GM23338 (cell line): Measurements from ENCODE around the gene HMGN4. TPM values are rescaled to one million over a fixed set of nuclear protein-coding genes. Genes with fewer than 3 reads are reported as not detected.
A peak's percentile ranks its signal among the peaks of the same experiment; 100 is the strongest.

Experiments used
- ATAC-seq: fragments of 200-7000 bp; cut with Tn5 transposase; 3 replicates; pipeline ENCODE4 v1.9.1; 2020
- DNase-seq: peaks from one replicate; pipeline ENCODE4 v3.0.0-alpha.2; 2015; ENCODE audit warnings: low spot score
- H2AFZ ChIP-seq: fragments of 200-600 bp; sonication (generic); 2 replicates; pipeline ENCODE4 v1.8.0; 2016; ENCODE audit warnings: antibody characterized with exemption, mild to moderate bottlenecking, moderate library complexity
- H3F3A ChIP-seq: fragments of 200-600 bp; sonication (generic); replicated peaks from 2 replicates; pipeline ENCODE4 v1.8.0; 2017; ENCODE audit warnings: antibody characterized with exemption, mixed run types, low read depth
- H3K27ac ChIP-seq: fragments of 200-600 bp; sonication (generic); 2 replicates; pipeline ENCODE4 v1.6.1; 2016; ENCODE audit warnings: low read depth
- H3K27me3 ChIP-seq: fragments of 200-600 bp; sonication (generic); 2 replicates; pipeline ENCODE4 v1.8.0; 2016; ENCODE audit warnings: mild to moderate bottlenecking, mixed run types, moderate library complexity; ENCODE audit not compliant: insufficient read depth
- H3K36me3 ChIP-seq: fragments of 200-600 bp; sonication (generic); 2 replicates; pipeline ENCODE4 v1.8.0; 2016; ENCODE audit warnings: mild to moderate bottlenecking; ENCODE audit not compliant: insufficient read depth
- H3K4me1 ChIP-seq: fragments of 200-600 bp; sonication (generic); 2 replicates; pipeline ENCODE4 v1.8.0; 2016; ENCODE audit warnings: mild to moderate bottlenecking, moderate library complexity; ENCODE audit not compliant: insufficient read depth
- H3K4me2 ChIP-seq: fragments of 200-600 bp; sonication (generic); 2 replicates; pipeline ENCODE4 v1.7.1; 2017; ENCODE audit warnings: mixed run types
- H3K4me3 ChIP-seq: fragments of 200-600 bp; sonication (generic); 2 replicates; pipeline ENCODE4 v1.6.1; 2016; ENCODE audit warnings: mixed run types
- H3K79me2 ChIP-seq: fragments of 200-600 bp; sonication (generic); replicated peaks from 2 replicates; pipeline ENCODE4 v1.8.0; 2017; ENCODE audit warnings: mild to moderate bottlenecking; ENCODE audit not compliant: insufficient read depth
- H3K9me2 ChIP-seq: fragments of 200-600 bp; sonication (generic); 2 replicates; pipeline ENCODE4 v1.8.0; 2017; ENCODE audit not compliant: insufficient read depth
- H4K20me1 ChIP-seq: fragments of 200-600 bp; sonication (generic); replicated peaks from 2 replicates; pipeline ENCODE4 v1.8.0; 2017; ENCODE audit warnings: mild to moderate bottlenecking; ENCODE audit not compliant: insufficient read depth
- H3K27ac Mint-ChIP-seq: 2 replicates; pipeline ENCODE4 v1.8.0; 2020; ENCODE audit warnings: inconsistent platforms, mild to moderate bottlenecking, moderate library complexity, mixed read lengths
- H3K27me3 Mint-ChIP-seq: 3 replicates; pipeline ENCODE4 v1.8.0; 2022; ENCODE audit warnings: low read depth, mild to moderate bottlenecking, moderate library complexity, mixed read lengths, inconsistent platforms; ENCODE audit not compliant: insufficient read depth, poor library complexity
- H3K36me3 Mint-ChIP-seq: 3 replicates; pipeline ENCODE4 v1.8.0; 2021; ENCODE audit warnings: low read depth, mild to moderate bottlenecking, inconsistent platforms, moderate library complexity, mixed read lengths
- H3K4me1 Mint-ChIP-seq: 3 replicates; pipeline ENCODE4 v1.8.0; 2020; ENCODE audit warnings: mild to moderate bottlenecking, inconsistent platforms, mixed read lengths
- H3K4me3 Mint-ChIP-seq: 3 replicates; pipeline ENCODE4 v1.8.0; 2021; ENCODE audit warnings: moderate library complexity, mild to moderate bottlenecking, inconsistent platforms, mixed read lengths
- H3K9me3 Mint-ChIP-seq: 3 replicates; pipeline ENCODE4 v1.8.0; 2020; ENCODE audit warnings: moderate library complexity, mild to moderate bottlenecking, inconsistent platforms, mixed read lengths
- CREB1 ChIP-seq: fragments of 250-450 bp; sonication (Bioruptor Pico); IDR thresholded peaks from 2 replicates; pipeline ENCODE4 v1.5.0; 2020; ENCODE audit warnings: low read depth, mild to moderate bottlenecking, moderate library complexity
- ZNF114 ChIP-seq: fragments of 250-450 bp; sonication (Bioruptor Pico); IDR thresholded peaks from 2 replicates; pipeline ENCODE4 v1.5.0; 2020; ENCODE audit warnings: mild to moderate bottlenecking, moderate library complexity
- ZNF331 ChIP-seq: fragments of 250-450 bp; sonication (Bioruptor Pico); IDR thresholded peaks from 2 replicates; pipeline ENCODE4 v1.5.0; 2020; ENCODE audit warnings: low read depth, mild to moderate bottlenecking, moderate library complexity
- polyA plus RNA-seq: library from polyadenylated mRNA; unstranded; fragments of >200 nt; fragmentation: Nextera tagmentation; extraction: Ambion mirVana; gene quantifications from 2 replicates; pipeline ENCODE4 v1.2.1, GENCODE V29; 2016
- total RNA-seq: library from RNA; depleted of rRNA; stranded (reverse); fragments of >200 nt; shearing (Covaris generic); gene quantifications from 2 replicates; pipeline ENCODE4 v1.2.3, GENCODE V29; 2014
- TF ChIP-seq, protein P1 (sequence below), 2 experiments: fragments of 200-600 bp in 1 of 2; sonication (generic) in 1 of 2; conservative IDR thresholded peaks; 2 replicates each; pipeline versions ENCODE4 v1.5.1 to v1.6.1; 2016 to 2017; ENCODE audit warnings: antibody characterized with exemption in 2 of 2, low read depth in 2 of 2, mild to moderate bottlenecking in 2 of 2, moderate library complexity in 1 of 2
- TF ChIP-seq, protein P2 (sequence below): IDR thresholded peaks from one replicate; pipeline ENCODE4 v1.6.1; 2018; ENCODE audit warnings: antibody characterized with exemption; ENCODE audit not compliant: unreplicated experiment
- TF ChIP-seq, protein P3 (sequence below): IDR thresholded peaks from 2 replicates; pipeline ENCODE4 v1.6.1; 2016; ENCODE audit warnings: antibody characterized with exemption
- TF ChIP-seq, protein P4 (sequence below): fragments of 250-450 bp; sonication (Bioruptor Pico); IDR thresholded peaks from 2 replicates; pipeline ENCODE4 v1.5.0; 2020; ENCODE audit warnings: mild to moderate bottlenecking, moderate library complexity

HMGN4 gene
- total and polyA plus RNA-seq, 2 experiments from 2014 or later, result 35.3 to 91.4 TPM

DNA sequence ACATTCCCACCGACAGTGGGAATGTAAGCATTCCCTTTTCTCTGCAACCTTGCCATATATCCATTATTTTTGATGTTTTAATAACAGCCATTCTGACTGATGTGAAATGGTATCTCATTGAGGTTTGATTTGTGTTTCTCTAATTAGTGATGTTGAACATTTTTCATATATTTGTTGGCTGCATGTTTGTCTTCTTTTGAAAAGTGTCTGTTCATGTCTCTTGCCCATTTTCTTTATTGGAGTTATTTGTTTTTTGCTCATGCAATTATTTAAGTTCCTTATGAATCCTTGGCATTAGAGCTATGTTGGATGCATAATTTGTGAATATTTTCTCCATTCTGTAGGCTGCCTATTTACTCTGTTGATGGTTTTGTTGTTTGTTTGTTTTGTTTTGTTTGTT, 40.6 kb downstream of the HMGN4 start:
- Histone ChIP-seq H4K20me1 (no peaks in the 10 kb centered on the region), H2AFZ (no peak overlapping the region), H3K36me3 (no peaks in the 10 kb centered on the region), H3K79me2 (no peaks in the 10 kb centered on the region), H3K4me3 (no peak overlapping the region), H3K9me2 (no peaks in the 10 kb centered on the region; the same call in 1 of the 2 replicates), H3K4me1 (peaks cover 7% of the 10 kb centered on the region; the same call in 1 of the 2 replicates), H3K27ac (no peak overlapping the region), H3K27me3 (0 out of 2 replicates have a peak, but pooled peaks cover 6% of the 10 kb centered on the region), H3F3A (no peaks in the 10 kb centered on the region), H3K4me2 (no peak overlapping the region)
- Mint-ChIP-seq H3K27ac (no peak overlapping the region), H3K27me3 (peaks cover 16% of the 10 kb centered on the region), H3K4me3 (peak overlapping the region; percentile 93; the same call in 1 of the 3 replicates), H3K9me3 (peaks cover 13% of the 10 kb centered on the region; the same call in 2 of the 3 replicates), H3K36me3 (no peaks in the 10 kb centered on the region), H3K4me1 (peaks cover 6% of the 10 kb centered on the region; the same call in 2 of the 3 replicates)
- TF ChIP-seq CREB1, result no peak
- TF ChIP-seq, protein P1, sequence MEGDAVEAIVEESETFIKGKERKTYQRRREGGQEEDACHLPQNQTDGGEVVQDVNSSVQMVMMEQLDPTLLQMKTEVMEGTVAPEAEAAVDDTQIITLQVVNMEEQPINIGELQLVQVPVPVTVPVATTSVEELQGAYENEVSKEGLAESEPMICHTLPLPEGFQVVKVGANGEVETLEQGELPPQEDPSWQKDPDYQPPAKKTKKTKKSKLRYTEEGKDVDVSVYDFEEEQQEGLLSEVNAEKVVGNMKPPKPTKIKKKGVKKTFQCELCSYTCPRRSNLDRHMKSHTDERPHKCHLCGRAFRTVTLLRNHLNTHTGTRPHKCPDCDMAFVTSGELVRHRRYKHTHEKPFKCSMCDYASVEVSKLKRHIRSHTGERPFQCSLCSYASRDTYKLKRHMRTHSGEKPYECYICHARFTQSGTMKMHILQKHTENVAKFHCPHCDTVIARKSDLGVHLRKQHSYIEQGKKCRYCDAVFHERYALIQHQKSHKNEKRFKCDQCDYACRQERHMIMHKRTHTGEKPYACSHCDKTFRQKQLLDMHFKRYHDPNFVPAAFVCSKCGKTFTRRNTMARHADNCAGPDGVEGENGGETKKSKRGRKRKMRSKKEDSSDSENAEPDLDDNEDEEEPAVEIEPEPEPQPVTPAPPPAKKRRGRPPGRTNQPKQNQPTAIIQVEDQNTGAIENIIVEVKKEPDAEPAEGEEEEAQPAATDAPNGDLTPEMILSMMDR (conservative IDR thresholded peaks at IDR 0.05; ENCODE audit: low read depth in 2 of 2), result no peak
- DNase-seq (no peak), ATAC-seq (no peak)

DNA sequence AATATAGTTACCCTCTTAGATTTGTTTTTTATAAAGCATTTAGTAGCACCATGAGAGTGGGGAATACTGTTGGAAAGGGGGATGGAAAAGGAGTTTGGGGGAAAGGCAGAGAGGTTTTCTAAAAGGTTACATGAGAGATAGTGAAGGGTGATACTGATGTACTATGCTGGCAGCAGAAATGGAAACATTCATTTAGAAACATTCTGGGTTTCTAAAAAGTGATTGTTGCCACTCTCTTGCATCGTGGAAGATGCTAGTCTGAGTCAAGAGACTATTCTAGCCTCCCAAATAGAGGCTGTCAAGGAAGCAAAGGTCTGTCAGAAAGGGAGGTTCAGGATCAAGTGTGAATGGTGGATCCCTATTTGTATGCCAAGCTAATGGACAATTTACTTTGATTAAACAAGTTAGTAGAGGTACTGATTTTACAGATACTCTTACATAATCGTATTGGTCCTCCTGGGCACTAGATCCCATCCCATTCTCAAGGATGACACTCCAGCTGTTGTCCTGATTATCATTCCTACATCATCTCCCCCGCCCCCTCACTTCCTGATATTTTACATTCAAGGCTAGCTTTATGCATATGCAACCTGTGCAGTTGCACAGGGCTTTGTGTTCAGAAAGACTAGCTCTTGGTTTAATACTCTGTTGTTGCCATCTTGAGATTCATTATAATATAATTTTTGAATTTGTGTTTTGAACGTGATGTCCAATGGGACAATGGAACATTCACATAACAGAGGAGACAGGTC, 43.2 kb downstream of the HMGN4 start:
- 0 out of 2 replicates have a peak, but pooled peaks cover 6% of the 10 kb centered on the region for H3K27me3 ChIP-seq
- Mint-ChIP-seq H3K9me3 (peaks cover 10% of the 10 kb centered on the region; the same call in 2 of the 3 replicates), H3K27me3 (peaks cover 12% of the 10 kb centered on the region), H3K4me3 (no peak overlapping the region), H3K36me3 (no peaks in the 10 kb centered on the region), H3K27ac (no peak overlapping the region), H3K4me1 (peaks cover 2% of the 10 kb centered on the region; the same call in 2 of the 3 replicates)
- H2AFZ ChIP-seq, result no peak overlapping the region
- TF ChIP-seq ZNF331, result no peak
- TF ChIP-seq, protein P2, sequence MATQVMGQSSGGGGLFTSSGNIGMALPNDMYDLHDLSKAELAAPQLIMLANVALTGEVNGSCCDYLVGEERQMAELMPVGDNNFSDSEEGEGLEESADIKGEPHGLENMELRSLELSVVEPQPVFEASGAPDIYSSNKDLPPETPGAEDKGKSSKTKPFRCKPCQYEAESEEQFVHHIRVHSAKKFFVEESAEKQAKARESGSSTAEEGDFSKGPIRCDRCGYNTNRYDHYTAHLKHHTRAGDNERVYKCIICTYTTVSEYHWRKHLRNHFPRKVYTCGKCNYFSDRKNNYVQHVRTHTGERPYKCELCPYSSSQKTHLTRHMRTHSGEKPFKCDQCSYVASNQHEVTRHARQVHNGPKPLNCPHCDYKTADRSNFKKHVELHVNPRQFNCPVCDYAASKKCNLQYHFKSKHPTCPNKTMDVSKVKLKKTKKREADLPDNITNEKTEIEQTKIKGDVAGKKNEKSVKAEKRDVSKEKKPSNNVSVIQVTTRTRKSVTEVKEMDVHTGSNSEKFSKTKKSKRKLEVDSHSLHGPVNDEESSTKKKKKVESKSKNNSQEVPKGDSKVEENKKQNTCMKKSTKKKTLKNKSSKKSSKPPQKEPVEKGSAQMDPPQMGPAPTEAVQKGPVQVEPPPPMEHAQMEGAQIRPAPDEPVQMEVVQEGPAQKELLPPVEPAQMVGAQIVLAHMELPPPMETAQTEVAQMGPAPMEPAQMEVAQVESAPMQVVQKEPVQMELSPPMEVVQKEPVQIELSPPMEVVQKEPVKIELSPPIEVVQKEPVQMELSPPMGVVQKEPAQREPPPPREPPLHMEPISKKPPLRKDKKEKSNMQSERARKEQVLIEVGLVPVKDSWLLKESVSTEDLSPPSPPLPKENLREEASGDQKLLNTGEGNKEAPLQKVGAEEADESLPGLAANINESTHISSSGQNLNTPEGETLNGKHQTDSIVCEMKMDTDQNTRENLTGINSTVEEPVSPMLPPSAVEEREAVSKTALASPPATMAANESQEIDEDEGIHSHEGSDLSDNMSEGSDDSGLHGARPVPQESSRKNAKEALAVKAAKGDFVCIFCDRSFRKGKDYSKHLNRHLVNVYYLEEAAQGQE, result no peak
- TF ChIP-seq CREB1, result no peak
- no peak for TF ChIP-seq ZNF114
- TF ChIP-seq, protein P3, sequence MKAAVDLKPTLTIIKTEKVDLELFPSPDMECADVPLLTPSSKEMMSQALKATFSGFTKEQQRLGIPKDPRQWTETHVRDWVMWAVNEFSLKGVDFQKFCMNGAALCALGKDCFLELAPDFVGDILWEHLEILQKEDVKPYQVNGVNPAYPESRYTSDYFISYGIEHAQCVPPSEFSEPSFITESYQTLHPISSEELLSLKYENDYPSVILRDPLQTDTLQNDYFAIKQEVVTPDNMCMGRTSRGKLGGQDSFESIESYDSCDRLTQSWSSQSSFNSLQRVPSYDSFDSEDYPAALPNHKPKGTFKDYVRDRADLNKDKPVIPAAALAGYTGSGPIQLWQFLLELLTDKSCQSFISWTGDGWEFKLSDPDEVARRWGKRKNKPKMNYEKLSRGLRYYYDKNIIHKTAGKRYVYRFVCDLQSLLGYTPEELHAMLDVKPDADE, result no peak
- TF ChIP-seq, protein P4, sequence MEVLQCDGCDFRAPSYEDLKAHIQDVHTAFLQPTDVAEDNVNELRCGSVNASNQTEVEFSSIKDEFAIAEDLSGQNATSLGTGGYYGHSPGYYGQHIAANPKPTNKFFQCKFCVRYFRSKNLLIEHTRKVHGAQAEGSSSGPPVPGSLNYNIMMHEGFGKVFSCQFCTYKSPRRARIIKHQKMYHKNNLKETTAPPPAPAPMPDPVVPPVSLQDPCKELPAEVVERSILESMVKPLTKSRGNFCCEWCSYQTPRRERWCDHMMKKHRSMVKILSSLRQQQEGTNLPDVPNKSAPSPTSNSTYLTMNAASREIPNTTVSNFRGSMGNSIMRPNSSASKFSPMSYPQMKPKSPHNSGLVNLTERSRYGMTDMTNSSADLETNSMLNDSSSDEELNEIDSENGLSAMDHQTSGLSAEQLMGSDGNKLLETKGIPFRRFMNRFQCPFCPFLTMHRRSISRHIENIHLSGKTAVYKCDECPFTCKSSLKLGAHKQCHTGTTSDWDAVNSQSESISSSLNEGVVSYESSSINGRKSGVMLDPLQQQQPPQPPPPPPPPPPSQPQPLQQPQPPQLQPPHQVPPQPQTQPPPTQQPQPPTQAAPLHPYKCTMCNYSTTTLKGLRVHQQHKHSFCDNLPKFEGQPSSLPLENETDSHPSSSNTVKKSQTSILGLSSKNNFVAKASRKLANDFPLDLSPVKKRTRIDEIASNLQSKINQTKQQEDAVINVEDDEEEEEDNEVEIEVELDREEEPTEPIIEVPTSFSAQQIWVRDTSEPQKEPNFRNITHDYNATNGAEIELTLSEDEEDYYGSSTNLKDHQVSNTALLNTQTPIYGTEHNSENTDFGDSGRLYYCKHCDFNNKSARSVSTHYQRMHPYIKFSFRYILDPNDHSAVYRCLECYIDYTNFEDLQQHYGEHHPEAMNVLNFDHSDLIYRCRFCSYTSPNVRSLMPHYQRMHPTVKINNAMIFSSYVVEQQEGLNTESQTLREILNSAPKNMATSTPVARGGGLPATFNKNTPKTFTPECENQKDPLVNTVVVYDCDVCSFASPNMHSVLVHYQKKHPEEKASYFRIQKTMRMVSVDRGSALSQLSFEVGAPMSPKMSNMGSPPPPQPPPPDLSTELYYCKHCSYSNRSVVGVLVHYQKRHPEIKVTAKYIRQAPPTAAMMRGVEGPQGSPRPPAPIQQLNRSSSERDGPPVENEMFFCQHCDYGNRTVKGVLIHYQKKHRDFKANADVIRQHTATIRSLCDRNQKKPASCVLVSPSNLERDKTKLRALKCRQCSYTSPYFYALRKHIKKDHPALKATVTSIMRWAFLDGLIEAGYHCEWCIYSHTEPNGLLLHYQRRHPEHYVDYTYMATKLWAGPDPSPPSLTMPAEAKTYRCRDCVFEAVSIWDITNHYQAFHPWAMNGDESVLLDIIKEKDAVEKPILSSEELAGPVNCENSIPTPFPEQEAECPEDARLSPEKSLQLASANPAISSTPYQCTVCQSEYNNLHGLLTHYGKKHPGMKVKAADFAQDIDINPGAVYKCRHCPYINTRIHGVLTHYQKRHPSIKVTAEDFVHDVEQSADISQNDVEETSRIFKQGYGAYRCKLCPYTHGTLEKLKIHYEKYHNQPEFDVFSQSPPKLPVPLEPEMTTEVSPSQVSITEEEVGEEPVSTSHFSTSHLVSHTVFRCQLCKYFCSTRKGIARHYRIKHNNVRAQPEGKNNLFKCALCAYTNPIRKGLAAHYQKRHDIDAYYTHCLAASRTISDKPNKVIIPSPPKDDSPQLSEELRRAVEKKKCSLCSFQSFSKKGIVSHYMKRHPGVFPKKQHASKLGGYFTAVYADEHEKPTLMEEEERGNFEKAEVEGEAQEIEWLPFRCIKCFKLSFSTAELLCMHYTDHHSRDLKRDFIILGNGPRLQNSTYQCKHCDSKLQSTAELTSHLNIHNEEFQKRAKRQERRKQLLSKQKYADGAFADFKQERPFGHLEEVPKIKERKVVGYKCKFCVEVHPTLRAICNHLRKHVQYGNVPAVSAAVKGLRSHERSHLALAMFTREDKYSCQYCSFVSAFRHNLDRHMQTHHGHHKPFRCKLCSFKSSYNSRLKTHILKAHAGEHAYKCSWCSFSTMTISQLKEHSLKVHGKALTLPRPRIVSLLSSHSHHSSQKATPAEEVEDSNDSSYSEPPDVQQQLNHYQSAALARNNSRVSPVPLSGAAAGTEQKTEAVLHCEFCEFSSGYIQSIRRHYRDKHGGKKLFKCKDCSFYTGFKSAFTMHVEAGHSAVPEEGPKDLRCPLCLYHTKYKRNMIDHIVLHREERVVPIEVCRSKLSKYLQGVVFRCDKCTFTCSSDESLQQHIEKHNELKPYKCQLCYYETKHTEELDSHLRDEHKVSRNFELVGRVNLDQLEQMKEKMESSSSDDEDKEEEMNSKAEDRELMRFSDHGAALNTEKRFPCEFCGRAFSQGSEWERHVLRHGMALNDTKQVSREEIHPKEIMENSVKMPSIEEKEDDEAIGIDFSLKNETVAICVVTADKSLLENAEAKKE, result no peak
- no peaks in the 10 kb centered on the region for H3F3A ChIP-seq
- DNase-seq, result no peak
- H3K4me3 ChIP-seq, result no peak overlapping the region
- no peaks in the 10 kb centered on the region for H4K20me1 ChIP-seq
- no peak overlapping the region for H3K4me2 ChIP-seq
- no peak for ATAC-seq
- no peaks in the 10 kb centered on the region; the same call in 1 of the 2 replicates for H3K9me2 ChIP-seq
- H3K36me3 ChIP-seq, result no peaks in the 10 kb centered on the region
- H3K4me1 ChIP-seq, result peaks cover 2% of the 10 kb centered on the region; the same call in 1 of the 2 replicates
- no peak overlapping the region for H3K27ac ChIP-seq
- no peaks in the 10 kb centered on the region for H3K79me2 ChIP-seq
